ENCODE measurements around the gene PLA2G4B.

DNA sequence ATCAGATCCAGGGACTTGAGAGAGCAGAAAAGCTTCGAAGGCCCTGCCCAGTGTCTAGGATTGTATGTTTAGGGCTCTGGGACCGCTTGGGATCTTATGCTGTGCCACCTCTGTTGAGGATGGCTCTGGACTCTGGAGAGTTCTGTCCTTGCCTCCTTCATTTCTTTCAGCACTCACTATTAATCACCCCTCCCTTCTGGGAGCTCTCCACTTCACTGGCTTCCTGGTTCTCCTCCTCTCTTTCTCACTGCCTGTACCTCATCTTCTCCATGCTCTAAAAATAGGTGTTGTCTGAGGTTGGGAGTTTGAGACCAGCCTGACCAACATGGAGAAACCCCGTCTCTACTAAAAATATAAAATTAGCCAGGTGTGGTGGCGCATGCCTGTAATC, 47.1 kb upstream of the PLA2G4B start:
- TF ChIP-seq, protein P1, sequence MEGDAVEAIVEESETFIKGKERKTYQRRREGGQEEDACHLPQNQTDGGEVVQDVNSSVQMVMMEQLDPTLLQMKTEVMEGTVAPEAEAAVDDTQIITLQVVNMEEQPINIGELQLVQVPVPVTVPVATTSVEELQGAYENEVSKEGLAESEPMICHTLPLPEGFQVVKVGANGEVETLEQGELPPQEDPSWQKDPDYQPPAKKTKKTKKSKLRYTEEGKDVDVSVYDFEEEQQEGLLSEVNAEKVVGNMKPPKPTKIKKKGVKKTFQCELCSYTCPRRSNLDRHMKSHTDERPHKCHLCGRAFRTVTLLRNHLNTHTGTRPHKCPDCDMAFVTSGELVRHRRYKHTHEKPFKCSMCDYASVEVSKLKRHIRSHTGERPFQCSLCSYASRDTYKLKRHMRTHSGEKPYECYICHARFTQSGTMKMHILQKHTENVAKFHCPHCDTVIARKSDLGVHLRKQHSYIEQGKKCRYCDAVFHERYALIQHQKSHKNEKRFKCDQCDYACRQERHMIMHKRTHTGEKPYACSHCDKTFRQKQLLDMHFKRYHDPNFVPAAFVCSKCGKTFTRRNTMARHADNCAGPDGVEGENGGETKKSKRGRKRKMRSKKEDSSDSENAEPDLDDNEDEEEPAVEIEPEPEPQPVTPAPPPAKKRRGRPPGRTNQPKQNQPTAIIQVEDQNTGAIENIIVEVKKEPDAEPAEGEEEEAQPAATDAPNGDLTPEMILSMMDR (IDR thresholded peaks at IDR 0.05) = no peak
- no peak for TF ChIP-seq POLR2A (IDR thresholded peaks at IDR 0.05)
